Erythroblast (primary cell): ENCODE measurements around the gene STX3.

Experiments
- GATA1 ChIP-seq: IDR thresholded peaks from 2 replicates; pipeline ENCODE4 v1.6.1; 2011; ENCODE audit warnings: low read depth, mild to moderate bottlenecking, control low read depth, low read length, moderate library complexity
- POLR2A ChIP-seq: IDR thresholded peaks from 2 replicates; pipeline ENCODE4 v1.6.1; 2011; ENCODE audit warnings: mild to moderate bottlenecking, low read length

- TF ChIP-seq POLR2A (no peak), GATA1 (no peak)
Measured at GRCh38 chr11:59849129-59849528, 94.0 kb downstream of the STX3 start.
